Left ventricle myocardium inferior (tissue), 1 donor: ENCODE data around the gene XRCC5. TPM values are rescaled to one million over a fixed set of nuclear protein-coding genes. Genes with fewer than 3 reads are reported as not detected.

ENCODE experiments used
- DNase-seq: peaks from one replicate; pipeline ENCODE4 v3.0.0-alpha.2; 2020
- H3K27ac ChIP-seq: fragments of 200-600 bp; replicated peaks from 2 replicates; pipeline ENCODE4 v1.8.0; 2021
- H3K27me3 ChIP-seq: fragments of 200-600 bp; 2 replicates; pipeline ENCODE4 v1.8.0; 2021; ENCODE audit warnings: low read depth
- H3K36me3 ChIP-seq: fragments of 200-600 bp; 2 replicates; pipeline ENCODE4 v1.8.0; 2021
- H3K4me1 ChIP-seq: fragments of 200-600 bp; 2 replicates; pipeline ENCODE4 v1.8.0; 2021
- H3K4me3 ChIP-seq: fragments of 200-600 bp; 2 replicates; pipeline ENCODE4 v1.8.0; 2021; ENCODE audit warnings: mild to moderate bottlenecking, moderate library complexity
- H3K9me3 ChIP-seq: fragments of 200-600 bp; replicated peaks from 2 replicates; pipeline ENCODE4 v1.8.0; 2021
- intact Hi-C: fragments of 100-400 bp; cut with micrococcal nuclease; formaldehyde crosslinking; loops from one replicate; pipeline ENCODE4 v1.11.0; 2022
- total RNA-seq: library from RNA; stranded (reverse); fragmentation: NEBNext Ultra II Directional; extraction: Animal tissue kit (Norgen Biotek cat#: 25700); gene quantifications from one replicate; pipeline ENCODE4 v1.2.1, GENCODE V29; 2021
- TF ChIP-seq, protein P1 (sequence below): fragments of 200-600 bp; IDR thresholded peaks from 2 replicates; pipeline ENCODE4 v1.8.0; 2021; ENCODE audit warnings: antibody characterized with exemption, mild to moderate bottlenecking, borderline replicate concordance
- donor health status: DM: no; HTN: yes; CAD: no; lungs with severe emphysema.

XRCC5 gene
- total RNA-seq, 1 donor from 2014 or later = 110 TPM

DNA sequence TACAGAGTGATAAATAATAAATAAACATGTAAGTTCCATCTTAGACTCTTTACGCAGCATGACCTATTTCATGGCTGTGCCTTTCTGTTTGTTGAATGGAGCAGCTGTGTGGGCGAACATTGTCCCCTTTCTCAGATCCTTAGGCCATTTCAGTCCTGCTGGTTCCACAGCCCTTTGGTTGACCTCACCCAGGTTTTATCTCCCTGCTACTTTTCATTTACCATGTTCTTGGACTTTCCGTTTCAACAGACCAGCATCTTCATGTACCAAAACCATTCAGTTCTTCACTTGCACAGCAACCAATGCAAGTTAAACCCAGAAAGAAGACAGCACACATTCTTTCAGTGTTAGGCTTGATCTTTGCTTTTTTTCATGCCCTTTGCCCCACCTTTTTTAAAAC, 83.8 kb downstream of the XRCC5 start:
- H3K27ac ChIP-seq = no peak overlapping the region
- DNase-seq = no peak
- no peak overlapping the region for H3K4me3 ChIP-seq
- peaks cover 65% of the 10 kb centered on the region for H3K36me3 ChIP-seq
- H3K27me3 ChIP-seq = no peaks in the 10 kb centered on the region
- intact Hi-C loops = no loop called here
- TF ChIP-seq, protein P1, sequence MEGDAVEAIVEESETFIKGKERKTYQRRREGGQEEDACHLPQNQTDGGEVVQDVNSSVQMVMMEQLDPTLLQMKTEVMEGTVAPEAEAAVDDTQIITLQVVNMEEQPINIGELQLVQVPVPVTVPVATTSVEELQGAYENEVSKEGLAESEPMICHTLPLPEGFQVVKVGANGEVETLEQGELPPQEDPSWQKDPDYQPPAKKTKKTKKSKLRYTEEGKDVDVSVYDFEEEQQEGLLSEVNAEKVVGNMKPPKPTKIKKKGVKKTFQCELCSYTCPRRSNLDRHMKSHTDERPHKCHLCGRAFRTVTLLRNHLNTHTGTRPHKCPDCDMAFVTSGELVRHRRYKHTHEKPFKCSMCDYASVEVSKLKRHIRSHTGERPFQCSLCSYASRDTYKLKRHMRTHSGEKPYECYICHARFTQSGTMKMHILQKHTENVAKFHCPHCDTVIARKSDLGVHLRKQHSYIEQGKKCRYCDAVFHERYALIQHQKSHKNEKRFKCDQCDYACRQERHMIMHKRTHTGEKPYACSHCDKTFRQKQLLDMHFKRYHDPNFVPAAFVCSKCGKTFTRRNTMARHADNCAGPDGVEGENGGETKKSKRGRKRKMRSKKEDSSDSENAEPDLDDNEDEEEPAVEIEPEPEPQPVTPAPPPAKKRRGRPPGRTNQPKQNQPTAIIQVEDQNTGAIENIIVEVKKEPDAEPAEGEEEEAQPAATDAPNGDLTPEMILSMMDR = no peak
- peaks cover 16% of the 10 kb centered on the region for H3K4me1 ChIP-seq
- no peaks in the 10 kb centered on the region for H3K9me3 ChIP-seq

DNA sequence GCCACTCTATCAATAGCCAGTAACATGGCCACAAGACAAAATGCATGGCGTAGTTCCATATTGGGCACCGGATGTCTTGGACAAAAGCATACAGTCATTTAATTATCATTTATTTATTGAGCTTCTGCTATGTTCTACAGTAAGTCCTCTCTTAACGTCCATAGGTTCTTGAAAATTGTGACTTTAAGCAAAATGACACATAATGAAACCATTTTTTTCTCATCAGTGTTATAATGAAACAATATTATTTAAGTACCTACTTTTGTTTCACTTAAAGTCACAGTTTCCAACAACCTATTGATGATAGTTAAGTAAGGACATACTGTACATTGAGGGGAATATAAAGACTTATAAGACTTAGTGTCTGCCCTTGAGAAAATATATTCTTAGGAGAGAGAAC, 84.9 kb downstream of the XRCC5 start:
- peaks cover 75% of the 10 kb centered on the region for H3K36me3 ChIP-seq
- H3K27me3 ChIP-seq = no peaks in the 10 kb centered on the region
- TF ChIP-seq, protein P1 = no peak
- no peak overlapping the region for H3K4me3 ChIP-seq
- DNase-seq = no peak
- H3K9me3 ChIP-seq = no peaks in the 10 kb centered on the region
- peaks cover 5% of the 10 kb centered on the region for H3K4me1 ChIP-seq
- H3K27ac ChIP-seq = no peak overlapping the region
- intact Hi-C loops = no loop called here

- peaks cover 75% of the 10 kb centered on the region for H3K36me3 ChIP-seq
- no peak for DNase-seq
- H3K27ac ChIP-seq = no peak overlapping the region
- H3K4me1 ChIP-seq = no peaks in the 10 kb centered on the region
- intact Hi-C loops = no loop called here
- H3K4me3 ChIP-seq = no peak overlapping the region
- H3K27me3 ChIP-seq = no peaks in the 10 kb centered on the region
- TF ChIP-seq, protein P1 = no peak
- no peaks in the 10 kb centered on the region for H3K9me3 ChIP-seq
These were observed 85.4 kb downstream of the XRCC5 start for GRCh38 chr2:216194561-216194960.

DNA sequence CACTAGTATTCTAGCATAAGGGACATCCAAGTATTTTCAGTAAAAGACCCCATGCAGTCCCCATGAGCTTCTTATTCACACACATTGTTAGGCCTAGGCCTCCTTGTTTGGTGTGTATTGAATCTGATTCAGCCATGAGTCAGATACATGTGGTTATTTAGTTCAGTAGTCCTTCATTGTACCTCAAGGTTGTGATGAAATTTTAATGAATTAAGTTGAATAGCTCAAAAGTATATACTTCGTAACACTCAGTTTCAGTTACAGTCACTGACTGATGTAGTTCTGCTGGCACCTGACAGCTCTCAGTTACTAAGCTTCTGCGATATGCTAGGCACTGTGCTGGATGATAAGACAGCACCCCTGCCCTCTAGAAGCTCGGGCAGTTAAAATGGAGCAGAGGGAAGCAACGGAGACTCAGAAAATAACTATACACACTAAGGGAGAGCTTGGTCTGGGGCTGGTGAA, 86.4 kb downstream of the XRCC5 start:
- Histone ChIP-seq H3K4me3 (no peak overlapping the region), H3K4me1 (no peaks in the 10 kb centered on the region), H3K27ac (no peak overlapping the region), H3K36me3 (peaks cover 84% of the 10 kb centered on the region), H3K27me3 (no peaks in the 10 kb centered on the region), H3K9me3 (no peaks in the 10 kb centered on the region)
- DNase-seq = no peak
- TF ChIP-seq, protein P1 = no peak
- intact Hi-C loops = no loop called here

DNA sequence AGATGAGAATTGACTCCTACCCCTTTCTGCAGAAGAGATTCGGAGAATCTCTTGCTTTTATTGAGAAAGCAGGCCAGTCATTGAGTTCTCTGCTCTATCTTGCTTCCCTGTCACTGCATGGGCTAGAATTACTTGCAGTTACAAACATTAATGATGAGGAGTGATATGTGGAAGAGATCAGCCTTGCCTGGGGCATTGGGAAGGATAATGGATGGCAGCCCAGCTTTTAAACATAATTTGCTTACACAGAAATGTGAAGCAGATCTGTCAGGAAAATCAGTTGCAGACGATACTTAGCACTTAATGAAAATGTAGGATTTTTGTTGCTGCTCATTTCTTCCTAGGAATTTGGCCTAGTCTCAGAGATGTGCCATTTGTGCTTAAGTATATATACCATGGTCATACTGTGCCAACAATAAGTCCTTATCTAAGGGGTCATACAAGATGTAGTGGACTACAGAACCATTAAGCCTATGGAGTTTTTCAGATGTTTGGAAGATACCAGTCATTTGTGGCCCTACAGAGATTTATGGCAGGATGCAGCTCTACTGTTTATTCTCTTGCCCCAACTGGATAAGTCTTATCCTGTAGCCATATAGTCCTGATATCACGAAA, 92.7 kb downstream of the XRCC5 start:
- H3K9me3 ChIP-seq = no peaks in the 10 kb centered on the region

More for the DNA sequence above, 92.7 kb downstream of the XRCC5 start:
- Histone ChIP-seq H3K27me3 (no peaks in the 10 kb centered on the region), H3K4me1 (no peaks in the 10 kb centered on the region), H3K4me3 (no peak overlapping the region), H3K36me3 (peaks cover 93% of the 10 kb centered on the region), H3K27ac (no peak overlapping the region)
- no peak for DNase-seq
- TF ChIP-seq, protein P1 = no peak
- intact Hi-C loops = no loop called here
